HepG2 (cell line): ENCODE results near the gene ST6GALNAC4. TPM values are rescaled to one million over a fixed set of nuclear protein-coding genes. Genes with fewer than 3 reads are reported as not detected.

Source experiments
- ATAC-seq: fragments of 200-7000 bp; cut with Tn5 transposase; 3 replicates; pipeline ENCODE4 v1.9.1; 2020; ENCODE audit warnings: mild to moderate bottlenecking, moderate library complexity
- BruUV-seq: library from RNA; stranded (reverse); fragments of 400-500 nt; replicated peaks from 2 replicates; lab custom pipeline; 2021; lab: Mats Ljungman, UMichigan
- CTCF ChIA-PET: fragments of 300-600 bp; formaldehyde crosslinking; extraction: SDS; loops from one replicate; lab custom pipeline; 2021; ENCODE audit warnings: low total read pairs, inconsistent platforms, low intra/inter-chr PET ratio; lab: Yijun Ruan, JAX
- POLR2A ChIA-PET: fragments of 350-600 bp; sonication (Branson Sonifier 250); formaldehyde crosslinking; loops from one replicate; lab custom pipeline; 2020; ENCODE audit warnings: antibody characterized with exemption, inconsistent platforms; lab: Yijun Ruan, JAX
- DNase-seq: peaks from one replicate; pipeline ENCODE4 v3.0.0-alpha.2; 2015; ENCODE audit warnings: low spot score
- FAIRE-seq: peaks from 3 replicates; lab custom pipeline; 2011; peaks lifted over from hg19 to GRCh38; lab: Jason Lieb, UNC
- H2AFZ ChIP-seq: one replicate; pipeline ENCODE4 v1.6.1; 2011; ENCODE audit warnings: low read length, inconsistent platforms
- H3K27ac ChIP-seq: fragments of 300-600 bp; 3 replicates; pipeline ENCODE4 v1.8.0; 2011; ENCODE audit warnings: mixed run types, mild to moderate bottlenecking, mixed read lengths, low read length, inconsistent platforms; ENCODE audit not compliant: insufficient read depth; ENCODE audit errors: extremely low read length
- H3K27me3 ChIP-seq, 2 experiments: fragments of 200-600 bp in 1 of 2; 2 replicates in 1 of 2; 3 replicates in 1 of 2; pipeline versions ENCODE4 v1.6.0 to v1.8.0; 2011; ENCODE audit warnings: low read length in 2 of 2, mild to moderate bottlenecking in 2 of 2, moderate library complexity in 2 of 2, inconsistent platforms in 1 of 2; ENCODE audit not compliant: insufficient read depth in 2 of 2, control insufficient read depth in 1 of 2
- H3K36me3 ChIP-seq, 2 experiments: fragments of 200-600 bp in 1 of 2; replicated peaks in 1 of 2; 2 replicates in 1 of 2; 3 replicates in 1 of 2; pipeline versions ENCODE4 v1.5.1 to v1.8.0; 2011; ENCODE audit warnings: low read length in 2 of 2, inconsistent platforms in 1 of 2; ENCODE audit not compliant: insufficient read depth in 2 of 2, control insufficient read depth in 1 of 2
- H3K4me1 ChIP-seq: 2 replicates; pipeline ENCODE4 v1.5.1; 2012; ENCODE audit warnings: low read length, inconsistent platforms; ENCODE audit not compliant: insufficient read depth
- H3K4me2 ChIP-seq: 2 replicates; pipeline ENCODE4 v1.6.0; 2011; ENCODE audit warnings: low read depth, low read length, inconsistent platforms
- H3K4me3 ChIP-seq, 3 experiments: fragments of 200-600 bp in 1 of 3; sonication (generic), shearing (Covaris generic) in 1 of 3; replicated peaks in 1 of 3; 2 replicates each; pipeline ENCODE4 v1.5.1; 2011 to 2016; ENCODE audit warnings: low read length in 3 of 3, inconsistent platforms in 2 of 3, low read depth in 2 of 3, mild to moderate bottlenecking in 2 of 3, control low read depth in 1 of 3, mixed read lengths in 1 of 3; ENCODE audit not compliant: insufficient read depth in 1 of 3
- H3K79me2 ChIP-seq: one replicate; pipeline ENCODE4 v1.6.1; 2011; ENCODE audit warnings: low read length, inconsistent platforms; ENCODE audit not compliant: insufficient read depth
- H3K9ac ChIP-seq: 2 replicates; pipeline ENCODE4 v1.6.0; 2011; ENCODE audit warnings: mild to moderate bottlenecking, low read depth, low read length, inconsistent platforms; ENCODE audit not compliant: insufficient read depth
- H3K9me3 ChIP-seq: 2 replicates; pipeline ENCODE4 v1.5.1; 2012; ENCODE audit warnings: mild to moderate bottlenecking, low read length
- H4K20me1 ChIP-seq: 2 replicates; pipeline ENCODE4 v1.6.0; 2011; ENCODE audit warnings: inconsistent platforms, mild to moderate bottlenecking, low read length, moderate library complexity; ENCODE audit not compliant: insufficient read depth
- AGO2 ChIP-seq: fragments of 200-400 bp; formaldehyde crosslinking; optimal IDR thresholded peaks from 2 replicates; pipeline ENCODE3; 2017; ENCODE audit warnings: mild to moderate bottlenecking, low read depth, low read length, moderate library complexity
- FOXK2 ChIP-seq: fragments of 450-650 bp; IDR thresholded peaks from 2 replicates; pipeline ENCODE4 v1.6.1; 2016
- HHEX ChIP-seq: IDR thresholded peaks from 2 replicates; pipeline ENCODE4 v1.6.1; 2016; ENCODE audit warnings: control low read depth
- MNT ChIP-seq: fragments of 450-650 bp; IDR thresholded peaks from 2 replicates; pipeline ENCODE4 v1.6.1; 2016
- MYPOP ChIP-seq: sonication (generic); formaldehyde crosslinking; IDR thresholded peaks from 2 replicates; pipeline ENCODE4 v1.8.1; 2023; ENCODE audit warnings: mild to moderate bottlenecking, moderate library complexity, missing genetic modification reagents
- NBN ChIP-seq: fragments of 450-650 bp; conservative IDR thresholded peaks from 2 replicates; pipeline ENCODE4 v1.6.1; 2017
- PRPF4 ChIP-seq: fragments of 200-400 bp; formaldehyde crosslinking; IDR thresholded peaks from 2 replicates; pipeline ENCODE4 v1.6.1; 2016; ENCODE audit warnings: low read length, low read depth; ENCODE audit not compliant: poor library complexity, severe bottlenecking
- SMARCC2 ChIP-seq: fragments of 450-650 bp; IDR thresholded peaks from 2 replicates; pipeline ENCODE4 v1.6.1; 2017; ENCODE audit warnings: antibody characterized with exemption, mild to moderate bottlenecking
- SOX6 ChIP-seq, 2 experiments: fragments of 450-650 bp in 1 of 2; sonication (generic) in 1 of 2; formaldehyde crosslinking in 1 of 2; IDR thresholded peaks; 2 replicates each; pipeline versions ENCODE4 v1.4.0 to v1.6.1; 2017 to 2020; ENCODE audit warnings: antibody characterized with exemption in 1 of 2, mild to moderate bottlenecking in 1 of 2, missing genetic modification reagents in 1 of 2
- ZBTB43 ChIP-seq: sonication (generic); formaldehyde crosslinking; conservative IDR thresholded peaks from 2 replicates; pipeline ENCODE4 v1.4.0; 2020; ENCODE audit warnings: missing genetic modification reagents
- ZNF207 ChIP-seq: fragments of 450-650 bp; IDR thresholded peaks from 2 replicates; pipeline ENCODE4 v1.6.1; 2016; ENCODE audit warnings: antibody characterized with exemption, borderline replicate concordance
- ZNF766 ChIP-seq: sonication (generic); formaldehyde crosslinking; IDR thresholded peaks from 2 replicates; pipeline ENCODE4 v1.5.0; 2020; ENCODE audit warnings: missing genetic modification reagents, borderline replicate concordance
- WGBS: methylation state at CpG from one replicate; pipeline ENCODE4 v1.1.6; 2017; ENCODE audit warnings: low lambda C conversion rate; 5-methylcytosine and 5-hydroxymethylcytosine counted together
- in situ Hi-C: cut with HindIII; loops from 2 replicates; pipeline ENCODE4 v1.10.0; 2017; ENCODE audit warnings: low pct_unique_long_range_greater_than_20kb; ENCODE audit not compliant: extremely low pct_ligation_motif_present
- intact Hi-C: fragments of 100-400 bp; cut with micrococcal nuclease; formaldehyde crosslinking; loops from one replicate; pipeline ENCODE4 v1.10.0; 2022; ENCODE audit not compliant: unreplicated experiment
- polyA plus RNA-seq, 8 experiments: library from polyadenylated mRNA; depleted of rRNA in 3 of 8; stranded (reverse) in 7 of 8; unstranded in 1 of 8; fragments of >200 nt; fragmentation: Illumina TruSeq in 4 of 8; extraction: Trizol in 4 of 8; gene quantifications; 2 replicates each; pipeline versions ENCODE4 v1.2.1 to v1.2.3, GENCODE V29; 2011 to 2016; ENCODE audit warnings: low read depth in 4 of 8, missing spikeins in 1 of 8, mixed read lengths in 1 of 8; ENCODE audit not compliant: insufficient read depth in 1 of 8
- total RNA-seq, 5 experiments: library from RNA; depleted of rRNA; stranded (reverse); fragments of >200 nt; fragmentation: Illumina TruSeq; extraction: Trizol; gene quantifications; 2 replicates each; pipeline ENCODE4 v1.2.3, GENCODE V29; 2016; ENCODE audit warnings: low read depth in 1 of 5
- TF ChIP-seq, protein P1 (sequence below): IDR thresholded peaks from 2 replicates; pipeline ENCODE4 v1.6.1; 2016; ENCODE audit warnings: low read depth
- TF ChIP-seq, protein P2 (sequence below): sonication (generic); formaldehyde crosslinking; IDR thresholded peaks from 2 replicates; pipeline ENCODE4 v1.8.0; 2022; ENCODE audit warnings: missing genetic modification reagents, mild to moderate bottlenecking, moderate library complexity, borderline replicate concordance

The ST6GALNAC4 gene
- total and polyA plus RNA-seq, 2 of the 13 experiments (the other 11 are each of a cell fraction or from before 2014, with no cell fraction given), result 18.8 to 27.7 TPM

DNA sequence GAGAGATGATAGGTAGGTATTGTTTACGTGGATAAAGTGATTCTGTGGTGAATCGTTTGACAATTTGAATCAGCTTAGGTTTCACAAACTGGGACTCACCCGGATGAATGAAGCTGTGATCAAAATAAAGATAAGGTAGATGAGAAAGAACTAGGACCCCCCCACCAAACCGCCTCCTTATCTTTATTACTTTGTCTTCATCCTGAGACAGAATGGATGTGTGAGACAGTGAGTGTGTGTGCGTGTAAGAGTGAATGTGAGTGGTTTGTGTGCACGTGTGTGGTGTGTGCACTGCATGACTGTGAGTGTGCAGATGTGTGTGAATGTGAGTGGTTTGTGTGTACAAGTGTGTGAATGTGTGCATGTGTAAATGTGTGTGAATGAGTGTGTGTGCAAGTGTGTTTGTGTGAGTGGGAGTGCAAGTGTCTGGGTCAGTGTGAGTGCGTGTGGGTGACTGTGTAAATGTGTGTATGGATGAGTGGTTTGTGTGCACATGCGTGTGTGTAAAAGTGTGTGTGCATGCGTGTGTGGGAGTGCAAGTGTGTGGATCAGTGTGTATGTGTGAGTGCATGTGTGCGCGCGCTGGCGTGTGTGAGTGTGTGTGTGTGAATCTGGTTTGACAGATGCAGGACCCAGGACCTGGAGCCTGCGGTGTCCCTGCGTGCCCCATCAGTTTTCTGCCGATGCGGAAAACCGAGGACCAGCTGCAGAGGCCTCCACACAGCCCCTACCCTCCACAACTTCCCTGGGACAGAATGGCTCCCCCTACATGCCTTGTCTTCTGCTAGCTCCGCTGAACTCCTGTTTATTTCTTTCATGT lies 51.0 kb downstream of the ST6GALNAC4 start:
- no peaks in the 10 kb centered on the region; a peak in 1 of 5 replicates for H3K36me3 ChIP-seq
- FAIRE-seq, result no peak
- TF ChIP-seq MYPOP (CRISPR knock-in tag), result no peak
- TF ChIP-seq ZBTB43 (CRISPR knock-in tag), result peak; percentile 87
- no peak for TF ChIP-seq HHEX (CRISPR knock-in tag)
- TF ChIP-seq NBN, result 0 out of 2 replicates have a peak, but pooled peaks have one; percentile 47
- TF ChIP-seq ZNF207, result 0 out of 2 replicates have a peak, but pooled peaks have one; percentile 63
- TF ChIP-seq FOXK2, result 0 out of 2 replicates have a peak, but pooled peaks have one; percentile 5
- TF ChIP-seq ZNF766, result no peak
- TF ChIP-seq AGO2, result peak; percentile 32
- TF ChIP-seq, protein P1, sequence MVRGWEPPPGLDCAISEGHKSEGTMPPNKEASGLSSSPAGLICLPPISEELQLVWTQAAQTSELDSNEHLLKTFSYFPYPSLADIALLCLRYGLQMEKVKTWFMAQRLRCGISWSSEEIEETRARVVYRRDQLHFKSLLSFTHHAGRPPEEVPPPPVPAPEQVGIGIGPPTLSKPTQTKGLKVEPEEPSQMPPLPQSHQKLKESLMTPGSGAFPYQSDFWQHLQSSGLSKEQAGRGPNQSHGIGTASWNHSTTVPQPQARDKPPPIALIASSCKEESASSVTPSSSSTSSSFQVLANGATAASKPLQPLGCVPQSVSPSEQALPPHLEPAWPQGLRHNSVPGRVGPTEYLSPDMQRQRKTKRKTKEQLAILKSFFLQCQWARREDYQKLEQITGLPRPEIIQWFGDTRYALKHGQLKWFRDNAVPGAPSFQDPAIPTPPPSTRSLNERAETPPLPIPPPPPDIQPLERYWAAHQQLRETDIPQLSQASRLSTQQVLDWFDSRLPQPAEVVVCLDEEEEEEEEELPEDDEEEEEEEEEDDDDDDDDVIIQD (CRISPR knock-in tag), result no peak
- TF ChIP-seq, protein P2, sequence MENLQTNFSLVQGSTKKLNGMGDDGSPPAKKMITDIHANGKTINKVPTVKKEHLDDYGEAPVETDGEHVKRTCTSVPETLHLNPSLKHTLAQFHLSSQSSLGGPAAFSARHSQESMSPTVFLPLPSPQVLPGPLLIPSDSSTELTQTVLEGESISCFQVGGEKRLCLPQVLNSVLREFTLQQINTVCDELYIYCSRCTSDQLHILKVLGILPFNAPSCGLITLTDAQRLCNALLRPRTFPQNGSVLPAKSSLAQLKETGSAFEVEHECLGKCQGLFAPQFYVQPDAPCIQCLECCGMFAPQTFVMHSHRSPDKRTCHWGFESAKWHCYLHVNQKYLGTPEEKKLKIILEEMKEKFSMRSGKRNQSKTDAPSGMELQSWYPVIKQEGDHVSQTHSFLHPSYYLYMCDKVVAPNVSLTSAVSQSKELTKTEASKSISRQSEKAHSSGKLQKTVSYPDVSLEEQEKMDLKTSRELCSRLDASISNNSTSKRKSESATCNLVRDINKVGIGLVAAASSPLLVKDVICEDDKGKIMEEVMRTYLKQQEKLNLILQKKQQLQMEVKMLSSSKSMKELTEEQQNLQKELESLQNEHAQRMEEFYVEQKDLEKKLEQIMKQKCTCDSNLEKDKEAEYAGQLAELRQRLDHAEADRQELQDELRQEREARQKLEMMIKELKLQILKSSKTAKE, result no peak
- TF ChIP-seq SMARCC2, result no peak
- TF ChIP-seq MNT, result peak; percentile 36
- TF ChIP-seq PRPF4, result no peak
- TF ChIP-seq SOX6 (IDR thresholded peaks at IDR 0.05), result 0 out of 2 replicates have a peak, but pooled peaks have one; percentile 67
- no peak for TF ChIP-seq SOX6 (CRISPR knock-in tag; IDR thresholded peaks at IDR 0.05)
- TF ChIP-seq, all 625 proteins: peak for 7
- Histone ChIP-seq H3K9me3 (no peaks in the 10 kb centered on the region), H3K4me1 (peaks cover 41% of the 10 kb centered on the region), H3K27me3 (no peaks in the 10 kb centered on the region), H2AFZ (no peak overlapping the region), H3K4me2 (no peak overlapping the region), H3K27ac (no peak overlapping the region), H3K4me3 (no peak overlapping the region), H3K9ac (no peak overlapping the region), H3K79me2 (no peaks in the 10 kb centered on the region), H4K20me1 (no peaks in the 10 kb centered on the region)
- CTCF ChIA-PET, result no interaction called here
- intact Hi-C loops, result no loop called here
- in situ Hi-C loops, result no loop called here
- DNase-seq (no peak), ATAC-seq (no peak)
- 83% methylated on average over 19 of the region's 19 CpGs for WGBS
- POLR2A ChIA-PET, result no interaction called here
- BruUV-seq, result no TSS peak
